H54 (cell line): ENCODE measurements around the gene MTX2.

Experiments used
- DNase-seq: peaks from one replicate; pipeline ENCODE4 v3.0.0; 2011; ENCODE audit warnings: low spot score, mixed read lengths; ENCODE audit not compliant: insufficient read length
- FAIRE-seq: peaks from 3 replicates; lab custom pipeline; 2011; peaks lifted over from hg19 to GRCh38; lab: Jason Lieb, UNC
- POLR2A ChIP-seq: IDR thresholded peaks from 2 replicates; pipeline ENCODE4 v1.6.1; 2011; ENCODE audit warnings: low read depth, mild to moderate bottlenecking, low read length

The MTX2 gene

GRCh38 chr2:176317199-176317598 is 48.0 kb downstream of the MTX2 start:
- DNase-seq (no peak), FAIRE-seq (no peak)
- TF ChIP-seq POLR2A, result no peak

- no peak for FAIRE-seq
- no peak for TF ChIP-seq POLR2A
- no peak for DNase-seq
These were observed 48.4 kb downstream of the MTX2 start for GRCh38 chr2:176317623-176318065.

GRCh38 chr2:176321916-176322315 is 52.7 kb downstream of the MTX2 start:
- DNase-seq, result no peak
- FAIRE-seq, result no peak
- no peak for TF ChIP-seq POLR2A

- no peak for DNase-seq
- no peak for FAIRE-seq
- no peak for TF ChIP-seq POLR2A
These were observed 55.6 kb downstream of the MTX2 start for GRCh38 chr2:176324862-176325261.

GRCh38 chr2:176325732-176326131 is 56.5 kb downstream of the MTX2 start:
- FAIRE-seq, result no peak
- DNase-seq, result no peak
- TF ChIP-seq POLR2A, result no peak

GRCh38 chr2:176328149-176328548 is 58.9 kb downstream of the MTX2 start:
- TF ChIP-seq POLR2A, result no peak
- DNase-seq, result no peak
- no peak for FAIRE-seq

GRCh38 chr2:176330612-176331011 is 61.4 kb downstream of the MTX2 start:
- DNase-seq (no peak), FAIRE-seq (no peak)
- no peak for TF ChIP-seq POLR2A

- peak; percentile 50 for FAIRE-seq
- no peak for TF ChIP-seq POLR2A
- no peak for DNase-seq
These were observed 62.4 kb downstream of the MTX2 start for GRCh38 chr2:176331646-176332045.

GRCh38 chr2:176334729-176335128 is 65.5 kb downstream of the MTX2 start:
- no peak for FAIRE-seq

GRCh38 chr2:176338395-176338794 is 69.2 kb downstream of the MTX2 start:
- DNase-seq, result no peak
- TF ChIP-seq POLR2A, result no peak
- FAIRE-seq, result no peak

More at GRCh38 chr2:176334729-176335128, 65.5 kb downstream of the MTX2 start:
- no peak for DNase-seq
- TF ChIP-seq POLR2A, result no peak

GRCh38 chr2:176339208-176339607 is 70.0 kb downstream of the MTX2 start:
- FAIRE-seq (no peak), DNase-seq (no peak)
- TF ChIP-seq POLR2A, result no peak

- DNase-seq (no peak), FAIRE-seq (no peak)
- no peak for TF ChIP-seq POLR2A
These were observed 87.0 kb downstream of the MTX2 start for GRCh38 chr2:176356251-176356650.

GRCh38 chr2:176364273-176364977 is 95.2 kb downstream of the MTX2 start:
- TF ChIP-seq POLR2A, result no peak
- no peak for DNase-seq
- FAIRE-seq, result no peak

- no peak for FAIRE-seq
- DNase-seq, result no peak
- TF ChIP-seq POLR2A, result no peak
These were observed 99.1 kb downstream of the MTX2 start for GRCh38 chr2:176368349-176368748.
